ENCODE measurements around the gene MACROD1. TPM values are rescaled to one million over a fixed set of nuclear protein-coding genes. Genes with fewer than 3 reads are reported as not detected.
A peak's percentile ranks its signal among the peaks of the same experiment; 100 is the strongest.

Gene MACROD1
- total and polyA plus RNA-seq, 7 donors: 14.2 to 33.9 (median 23.3) TPM

DNA sequence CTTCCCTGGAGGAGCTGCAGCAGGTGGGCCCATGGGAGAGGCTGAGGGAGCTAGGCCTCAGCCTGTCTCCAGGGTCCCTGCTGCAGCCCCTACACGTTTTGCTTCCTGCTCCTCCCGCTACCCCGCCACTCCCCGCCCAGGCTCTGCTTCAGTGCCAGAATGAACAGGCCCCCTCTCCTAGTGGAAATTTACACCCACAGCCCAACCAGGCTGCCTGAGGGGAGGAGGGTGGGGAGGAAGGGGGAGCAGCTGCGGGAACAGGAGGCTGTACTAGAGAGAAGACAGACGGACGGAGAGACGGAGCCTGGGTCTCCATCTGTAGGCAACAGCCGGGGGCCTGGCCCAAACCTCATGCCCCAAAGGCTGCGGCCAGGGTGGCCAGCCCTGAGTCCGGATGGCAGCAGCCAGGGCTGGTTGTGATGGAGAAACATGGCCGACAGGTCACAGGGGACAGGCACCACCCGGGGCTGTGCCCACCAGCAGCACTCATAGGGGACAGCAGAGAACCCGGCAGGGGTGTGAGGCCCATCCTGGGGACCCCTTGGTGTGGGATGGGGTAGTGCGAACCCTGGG, 109.6 kb downstream of the MACROD1 start:
- intact Hi-C loops (cut with DNase I): no loop called here
- no peaks in the 10 kb centered on the region for H3K27me3 ChIP-seq
- no peaks in the 10 kb centered on the region for H3K9me3 ChIP-seq
- peaks cover 0 to 69% (median 42%) of the 10 kb centered on the region in 4 donors for H3K4me1 ChIP-seq
- no peaks in the 10 kb centered on the region for H3K36me3 ChIP-seq
- DNase-seq: no peak
- H3K27ac ChIP-seq: peak overlapping the region in 3 of 4 donors; percentile 59 to 76 (median 61)
- TF ChIP-seq POLR2AphosphoS5 (IDR thresholded peaks at IDR 0.05): no peak
- TF ChIP-seq POLR2A (IDR thresholded peaks at IDR 0.05): no peak
- TF ChIP-seq, protein P1, sequence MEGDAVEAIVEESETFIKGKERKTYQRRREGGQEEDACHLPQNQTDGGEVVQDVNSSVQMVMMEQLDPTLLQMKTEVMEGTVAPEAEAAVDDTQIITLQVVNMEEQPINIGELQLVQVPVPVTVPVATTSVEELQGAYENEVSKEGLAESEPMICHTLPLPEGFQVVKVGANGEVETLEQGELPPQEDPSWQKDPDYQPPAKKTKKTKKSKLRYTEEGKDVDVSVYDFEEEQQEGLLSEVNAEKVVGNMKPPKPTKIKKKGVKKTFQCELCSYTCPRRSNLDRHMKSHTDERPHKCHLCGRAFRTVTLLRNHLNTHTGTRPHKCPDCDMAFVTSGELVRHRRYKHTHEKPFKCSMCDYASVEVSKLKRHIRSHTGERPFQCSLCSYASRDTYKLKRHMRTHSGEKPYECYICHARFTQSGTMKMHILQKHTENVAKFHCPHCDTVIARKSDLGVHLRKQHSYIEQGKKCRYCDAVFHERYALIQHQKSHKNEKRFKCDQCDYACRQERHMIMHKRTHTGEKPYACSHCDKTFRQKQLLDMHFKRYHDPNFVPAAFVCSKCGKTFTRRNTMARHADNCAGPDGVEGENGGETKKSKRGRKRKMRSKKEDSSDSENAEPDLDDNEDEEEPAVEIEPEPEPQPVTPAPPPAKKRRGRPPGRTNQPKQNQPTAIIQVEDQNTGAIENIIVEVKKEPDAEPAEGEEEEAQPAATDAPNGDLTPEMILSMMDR (IDR thresholded peaks at IDR 0.05): no peak
- no peak for TF ChIP-seq EP300 (IDR thresholded peaks at IDR 0.05)
- 83 to 87% methylated on average over 15 of the region's 15 CpGs for WGBS, 2 donors
- H3K4me3 ChIP-seq: no peak overlapping the region

- no peak for DNase-seq
- TF ChIP-seq EP300 (IDR thresholded peaks at IDR 0.05): no peak
- TF ChIP-seq POLR2A (IDR thresholded peaks at IDR 0.05): no peak
- TF ChIP-seq, protein P1 (IDR thresholded peaks at IDR 0.05): no peak
- TF ChIP-seq POLR2AphosphoS5 (IDR thresholded peaks at IDR 0.05): no peak
- intact Hi-C loops (cut with DNase I): no loop called here
- peak overlapping the region in 1 of 4 donors; percentile 59 for H3K27ac ChIP-seq
- no peaks in the 10 kb centered on the region for H3K9me3 ChIP-seq
- no peak overlapping the region for H3K4me3 ChIP-seq
- H3K4me1 ChIP-seq: peaks cover 0 to 58% (median 34%) of the 10 kb centered on the region in 4 donors
- H3K36me3 ChIP-seq: no peaks in the 10 kb centered on the region
- 74 to 77% methylated on average over 8 of the region's 8 CpGs for WGBS, 2 donors
- H3K27me3 ChIP-seq: no peaks in the 10 kb centered on the region
Measured at GRCh38 chr11:64055077-64055476, 110.8 kb downstream of the MACROD1 start.

DNA sequence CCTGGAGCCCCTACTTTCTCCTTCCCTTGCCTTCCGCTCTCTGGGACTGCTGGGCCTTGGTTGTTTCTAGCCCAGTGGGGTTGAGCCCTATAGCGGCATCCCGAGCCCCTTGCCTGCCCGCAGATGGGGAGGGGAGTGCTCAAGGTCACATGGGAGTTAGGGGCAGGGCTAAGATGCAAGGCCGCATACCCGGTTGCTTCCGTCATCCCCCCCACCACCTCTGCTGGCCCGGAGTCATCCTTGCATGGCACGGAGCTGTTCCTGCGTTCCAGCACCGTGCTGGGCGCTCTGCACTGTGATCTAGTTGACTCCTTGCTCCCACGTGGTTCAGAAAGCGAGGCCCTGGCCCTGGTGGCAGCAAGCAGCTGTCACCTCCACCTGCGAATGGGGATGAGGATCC, 112.2 kb downstream of the MACROD1 start:
- Histone ChIP-seq H3K27me3 (no peaks in the 10 kb centered on the region), H3K36me3 (no peaks in the 10 kb centered on the region), H3K4me1 (peaks cover 0 to 51% (median 33%) of the 10 kb centered on the region in 4 donors), H3K4me3 (no peak overlapping the region), H3K27ac (peak overlapping the region in 2 of 4 donors; percentile 21 to 34), H3K9me3 (no peaks in the 10 kb centered on the region)
- DNase-seq: no peak
- 78 to 89% methylated on average over 15 of the region's 15 CpGs for WGBS, 2 donors
- intact Hi-C loops (cut with DNase I): no loop called here
- no peak for TF ChIP-seq POLR2A (IDR thresholded peaks at IDR 0.05)
- TF ChIP-seq POLR2AphosphoS5 (IDR thresholded peaks at IDR 0.05): no peak
- no peak for TF ChIP-seq EP300 (IDR thresholded peaks at IDR 0.05)
- TF ChIP-seq, protein P1 (IDR thresholded peaks at IDR 0.05): no peak

DNA sequence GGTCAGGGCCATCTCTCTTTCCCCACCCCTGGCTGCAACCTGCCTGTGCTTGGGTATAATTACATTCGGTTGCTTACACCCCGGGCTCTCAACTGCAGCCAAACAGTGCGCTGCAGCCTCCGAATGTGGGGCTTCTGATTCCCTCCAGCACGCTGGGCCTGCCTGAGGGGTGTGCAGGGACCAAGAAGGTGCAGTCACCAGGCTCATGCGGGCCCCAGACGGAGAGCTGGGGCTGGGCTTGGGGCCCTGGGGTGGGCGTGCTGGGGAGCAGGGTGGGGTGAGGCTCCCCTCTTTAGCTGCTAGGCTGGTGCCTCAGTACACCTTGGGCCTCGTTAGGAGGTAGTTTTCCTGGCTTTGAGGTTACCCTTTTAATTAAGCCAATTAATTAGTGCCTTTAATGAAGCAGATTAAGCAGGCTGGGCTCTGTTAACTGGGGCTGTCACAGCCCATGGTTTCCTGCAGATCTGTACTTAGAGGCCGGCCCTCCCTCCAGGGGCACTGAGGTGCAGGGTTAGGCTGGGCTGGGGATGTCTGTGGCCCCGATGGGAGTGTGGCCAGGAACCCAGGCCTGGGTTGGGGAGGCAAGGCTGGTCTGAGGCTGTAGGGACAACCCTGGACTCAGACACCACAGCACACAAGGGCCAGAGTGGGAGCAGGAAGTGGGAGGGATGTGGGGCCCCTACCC, 112.8 kb downstream of the MACROD1 start:
- WGBS, 2 donors: 85 to 91% methylated on average over 11 of the region's 11 CpGs
- intact Hi-C loops (cut with DNase I): no loop called here
- no peak overlapping the region for H3K4me3 ChIP-seq
- TF ChIP-seq EP300 (IDR thresholded peaks at IDR 0.05) (no peak), POLR2A (IDR thresholded peaks at IDR 0.05) (no peak), POLR2AphosphoS5 (IDR thresholded peaks at IDR 0.05) (no peak)
- TF ChIP-seq, protein P1 (IDR thresholded peaks at IDR 0.05): no peak
- no peaks in the 10 kb centered on the region for H3K9me3 ChIP-seq
- no peak for DNase-seq
- no peaks in the 10 kb centered on the region for H3K36me3 ChIP-seq
- peak overlapping the region in 2 of 4 donors; percentile 21 to 34 for H3K27ac ChIP-seq
- H3K4me1 ChIP-seq: peaks cover 0 to 45% (median 28%) of the 10 kb centered on the region in 4 donors
- H3K27me3 ChIP-seq: no peaks in the 10 kb centered on the region
